GM19043 (cell line): ENCODE results near the gene HEBP1.
"Not testable (repeated sequence)": the region's sequence is repeated elsewhere in the genome, so short reads cannot be mapped to it uniquely, and the experiment has no call there.

Source experiments
- ATAC-seq: cut with Tn5 transposase; IDR thresholded peaks from one replicate; pipeline ENCODE4 v1.9.1; 2021; ENCODE audit warnings: low read depth; ENCODE audit not compliant: unreplicated experiment

HEBP1 gene

GRCh38 chr12:12999959-13000615 is at the start of gene HEBP1:
Gene HEBP1 (minus strand): TSS chr12:13000265. CDS start chr12:13000114, 151 bp downstream.
- ATAC-seq = peak; percentile 85

- ATAC-seq = no peak
Observed at GRCh38 chr12:13049816-13050215, 49.8 kb upstream of the HEBP1 start.

GRCh38 chr12:13046964-13047363 is 46.9 kb upstream of the HEBP1 start:
- ATAC-seq = no peak

GRCh38 chr12:13045816-13046215 is 45.8 kb upstream of the HEBP1 start:
- ATAC-seq = no peak

GRCh38 chr12:13044906-13045299 is 44.8 kb upstream of the HEBP1 start:
- no peak for ATAC-seq

- peak; percentile 80 for ATAC-seq
Observed at GRCh38 chr12:13044002-13044905, 44.2 kb upstream of the HEBP1 start, which contains the start of gene FAM234B. Gene FAM234B (plus strand): TSS chr12:13044381. CDS start chr12:13044404, 23 bp downstream.

GRCh38 chr12:13042666-13043230 is 42.7 kb upstream of the HEBP1 start:
- no peak for ATAC-seq

- no peak for ATAC-seq
Observed at GRCh38 chr12:13041224-13041623, 41.2 kb upstream of the HEBP1 start.

- no peak for ATAC-seq
Observed at GRCh38 chr12:13039328-13039956, 39.4 kb upstream of the HEBP1 start.

GRCh38 chr12:13038491-13039161 is 38.6 kb upstream of the HEBP1 start:
- ATAC-seq = no peak

GRCh38 chr12:13036881-13037280 is 36.8 kb upstream of the HEBP1 start:
- no peak for ATAC-seq

- ATAC-seq = not testable (repeated sequence)
Observed at GRCh38 chr12:13035335-13035734, 35.3 kb upstream of the HEBP1 start.

GRCh38 chr12:13033476-13033875 is 33.4 kb upstream of the HEBP1 start:
- no peak for ATAC-seq

GRCh38 chr12:13032164-13032563 is 32.1 kb upstream of the HEBP1 start:
- ATAC-seq = no peak

GRCh38 chr12:13030541-13031291 is 30.7 kb upstream of the HEBP1 start:
- ATAC-seq = no peak

GRCh38 chr12:13028825-13029570 is 28.9 kb upstream of the HEBP1 start:
- no peak for ATAC-seq

- ATAC-seq = no peak
Observed at GRCh38 chr12:13027508-13027907, 27.4 kb upstream of the HEBP1 start.

GRCh38 chr12:13027032-13027431 is 27.0 kb upstream of the HEBP1 start:
- ATAC-seq = no peak

- ATAC-seq = no peak
Observed at GRCh38 chr12:13026286-13026685, 26.2 kb upstream of the HEBP1 start.
